22Rv1 (cell line): ENCODE measurements around the gene CHM.

Source experiments
- CTCF ChIP-seq: fragments of 450-650 bp; IDR thresholded peaks from 2 replicates; pipeline ENCODE4 v1.5.1; 2017; ENCODE audit warnings: mild to moderate bottlenecking
- ZFX ChIP-seq: fragments of 450-650 bp; IDR thresholded peaks from 2 replicates; pipeline ENCODE4 v1.6.1; 2017; ENCODE audit warnings: antibody characterized with exemption, borderline replicate concordance

GRCh38 chrX:85907316-85907715, 140.0 kb downstream of the CHM start:
- no peak for TF ChIP-seq CTCF
- no peak for TF ChIP-seq ZFX
